HG03457 (cell line): Measurements from ENCODE around the gene CRYGN.

Experiments used
- ATAC-seq: cut with Tn5 transposase; IDR thresholded peaks from one replicate; pipeline ENCODE4 v1.9.1; 2021; ENCODE audit warnings: moderate number of reproducible peaks; ENCODE audit not compliant: unreplicated experiment

The CRYGN gene

GRCh38 chr7:151408839-151409666 is 30.9 kb downstream of the CRYGN start:
- ATAC-seq = no peak

GRCh38 chr7:151408498-151408838 is 31.5 kb downstream of the CRYGN start:
- ATAC-seq = no peak

- no peak for ATAC-seq
Measured at GRCh38 chr7:151406886-151407583, 32.9 kb downstream of the CRYGN start.

- no peak for ATAC-seq
Measured at GRCh38 chr7:151406051-151406875, 33.7 kb downstream of the CRYGN start.

- no peak for ATAC-seq
Measured at GRCh38 chr7:151405588-151405987, 34.4 kb downstream of the CRYGN start.

- no peak for ATAC-seq
Measured at GRCh38 chr7:151405056-151405455, 34.9 kb downstream of the CRYGN start.

- ATAC-seq = no peak
Measured at GRCh38 chr7:151404216-151405011, 35.5 kb downstream of the CRYGN start.

- ATAC-seq = no peak
Measured at GRCh38 chr7:151403764-151404163, 36.2 kb downstream of the CRYGN start.

- no peak for ATAC-seq
Measured at GRCh38 chr7:151402029-151402835, 37.7 kb downstream of the CRYGN start.

- ATAC-seq = peak; percentile 65
Measured at GRCh38 chr7:151400626-151401315, 39.2 kb downstream of the CRYGN start.

- ATAC-seq = no peak
Measured at GRCh38 chr7:151399906-151400305, 40.0 kb downstream of the CRYGN start.

GRCh38 chr7:151399305-151399601 is 40.7 kb downstream of the CRYGN start:
- no peak for ATAC-seq

- ATAC-seq = no peak
Measured at GRCh38 chr7:151398446-151399304, 41.3 kb downstream of the CRYGN start.

GRCh38 chr7:151397026-151397425 is 42.9 kb downstream of the CRYGN start:
- no peak for ATAC-seq

- ATAC-seq = no peak
Measured at GRCh38 chr7:151396328-151396970, 43.5 kb downstream of the CRYGN start.

- no peak for ATAC-seq
Measured at GRCh38 chr7:151395036-151395367, 44.9 kb downstream of the CRYGN start.

- ATAC-seq = no peak
Measured at GRCh38 chr7:151394076-151395035, 45.6 kb downstream of the CRYGN start.
